ENCODE results near the gene PLCG2.
"Not testable (repeated sequence)": the region's sequence is repeated elsewhere in the genome, so short reads cannot be mapped to it uniquely, and the experiment has no call there.

The PLCG2 gene

DNA sequence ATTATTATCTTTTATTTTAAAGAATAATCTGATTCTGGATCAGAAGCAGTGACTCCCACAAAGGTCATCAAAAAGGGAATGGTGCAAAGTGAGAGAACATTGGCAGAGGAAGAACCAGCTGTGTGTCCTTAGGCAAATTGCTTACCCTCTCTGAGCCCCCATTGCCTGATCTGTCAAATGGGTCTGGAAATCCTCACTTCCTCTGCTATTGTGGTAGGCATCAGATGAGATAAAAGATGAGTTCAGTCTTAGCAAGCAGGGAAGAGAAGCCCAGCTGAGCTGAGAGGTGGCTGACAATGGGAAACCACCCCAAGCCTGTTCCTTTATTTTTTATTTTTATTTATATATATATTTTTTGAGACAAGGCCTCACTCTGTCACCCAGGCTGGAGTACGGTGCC lies 24.2 kb upstream of the PLCG2 start:
- no peak for DNase-seq (ENCODE audit: extremely low read depth, low read depth)
- no peak overlapping the region for H3K4me3 ChIP-seq (replicated peaks; ENCODE audit: low read depth, low read length)
- TF ChIP-seq, protein P1, sequence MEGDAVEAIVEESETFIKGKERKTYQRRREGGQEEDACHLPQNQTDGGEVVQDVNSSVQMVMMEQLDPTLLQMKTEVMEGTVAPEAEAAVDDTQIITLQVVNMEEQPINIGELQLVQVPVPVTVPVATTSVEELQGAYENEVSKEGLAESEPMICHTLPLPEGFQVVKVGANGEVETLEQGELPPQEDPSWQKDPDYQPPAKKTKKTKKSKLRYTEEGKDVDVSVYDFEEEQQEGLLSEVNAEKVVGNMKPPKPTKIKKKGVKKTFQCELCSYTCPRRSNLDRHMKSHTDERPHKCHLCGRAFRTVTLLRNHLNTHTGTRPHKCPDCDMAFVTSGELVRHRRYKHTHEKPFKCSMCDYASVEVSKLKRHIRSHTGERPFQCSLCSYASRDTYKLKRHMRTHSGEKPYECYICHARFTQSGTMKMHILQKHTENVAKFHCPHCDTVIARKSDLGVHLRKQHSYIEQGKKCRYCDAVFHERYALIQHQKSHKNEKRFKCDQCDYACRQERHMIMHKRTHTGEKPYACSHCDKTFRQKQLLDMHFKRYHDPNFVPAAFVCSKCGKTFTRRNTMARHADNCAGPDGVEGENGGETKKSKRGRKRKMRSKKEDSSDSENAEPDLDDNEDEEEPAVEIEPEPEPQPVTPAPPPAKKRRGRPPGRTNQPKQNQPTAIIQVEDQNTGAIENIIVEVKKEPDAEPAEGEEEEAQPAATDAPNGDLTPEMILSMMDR (IDR thresholded peaks at IDR 0.05; ENCODE audit: low read depth, low read length, missing control alignments), result no peak

DNA sequence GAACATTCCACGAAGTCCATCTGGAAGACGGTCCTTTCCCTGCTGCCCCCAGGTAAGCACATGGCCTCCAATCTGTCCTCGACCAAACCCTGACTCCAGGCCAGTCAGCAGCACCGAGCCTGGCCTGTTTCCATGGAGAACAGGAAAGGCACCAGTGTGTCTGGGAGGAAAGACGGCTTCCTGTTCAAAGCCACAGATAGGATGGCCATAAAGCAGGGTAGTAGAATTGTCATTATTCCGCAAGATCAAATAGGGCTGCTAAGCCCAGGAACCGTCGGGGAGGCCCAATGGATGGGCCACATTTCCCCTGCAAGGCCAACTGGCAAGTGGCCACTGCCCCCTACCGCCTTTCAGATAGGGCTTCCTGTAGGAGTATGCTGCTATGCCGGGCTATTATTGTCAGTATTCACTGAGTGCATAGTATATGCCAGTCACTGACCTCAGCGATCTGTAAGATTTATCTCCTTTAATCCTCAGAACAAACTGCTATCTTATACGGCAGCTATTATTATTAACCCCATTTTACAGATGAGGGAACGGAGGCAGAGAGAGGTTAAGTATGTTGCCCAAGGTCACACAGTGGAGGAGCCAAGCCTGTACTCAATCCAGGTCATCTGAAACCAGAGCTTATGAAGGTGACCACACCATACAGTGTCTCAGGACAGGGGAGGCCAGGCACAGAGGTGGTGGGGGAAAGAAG lies 23.0 kb upstream of the PLCG2 start:
- TF ChIP-seq, protein P1 (IDR thresholded peaks at IDR 0.05; ENCODE audit: low read depth, low read length, missing control alignments), result no peak

DNA sequence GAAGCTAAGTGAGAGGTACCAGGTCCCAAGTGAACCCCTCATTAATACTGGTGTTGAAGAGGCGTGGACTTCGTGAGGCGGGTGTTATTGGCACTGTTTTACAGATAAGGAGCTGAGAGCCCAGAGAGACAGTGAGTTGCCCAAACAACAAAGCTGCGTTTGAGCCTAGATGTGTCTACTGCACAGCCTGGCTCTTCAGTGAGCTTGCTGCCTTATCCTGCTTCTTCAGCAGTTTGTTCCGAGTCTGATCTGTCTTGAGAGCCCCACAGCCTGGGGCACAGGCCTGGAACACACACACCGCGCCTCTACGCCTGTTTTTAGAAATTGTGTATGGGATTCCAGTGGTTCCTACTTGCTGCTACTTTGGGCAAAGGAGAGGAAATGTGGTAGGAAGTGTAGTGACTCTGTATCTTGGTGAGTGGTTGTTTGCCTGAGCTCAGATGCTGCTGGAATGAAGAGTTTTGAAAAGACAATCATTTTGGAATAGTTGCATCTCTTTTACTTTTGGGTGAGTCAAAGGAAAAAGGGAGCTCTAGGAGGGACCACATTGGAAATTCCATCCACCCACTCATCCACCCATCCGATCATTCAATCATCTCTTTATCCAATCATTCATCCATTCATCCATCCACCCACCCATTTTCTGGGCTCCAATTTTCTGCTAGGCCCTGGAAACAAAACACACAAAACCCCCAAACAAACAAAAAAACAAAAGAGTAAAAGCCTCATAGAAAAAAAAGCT lies 22.3 kb upstream of the PLCG2 start:
- TF ChIP-seq, protein P1 (IDR thresholded peaks at IDR 0.05; ENCODE audit: low read depth, low read length, missing control alignments), result no peak
- H3K4me3 ChIP-seq (replicated peaks; ENCODE audit: low read depth, low read length), result no peak overlapping the region
- DNase-seq (ENCODE audit: extremely low read depth, low read depth), result no peak

More for the DNA sequence above, 23.0 kb upstream of the PLCG2 start:
- DNase-seq (ENCODE audit: extremely low read depth, low read depth), result no peak
- no peak overlapping the region for H3K4me3 ChIP-seq (replicated peaks; ENCODE audit: low read depth, low read length)

DNA sequence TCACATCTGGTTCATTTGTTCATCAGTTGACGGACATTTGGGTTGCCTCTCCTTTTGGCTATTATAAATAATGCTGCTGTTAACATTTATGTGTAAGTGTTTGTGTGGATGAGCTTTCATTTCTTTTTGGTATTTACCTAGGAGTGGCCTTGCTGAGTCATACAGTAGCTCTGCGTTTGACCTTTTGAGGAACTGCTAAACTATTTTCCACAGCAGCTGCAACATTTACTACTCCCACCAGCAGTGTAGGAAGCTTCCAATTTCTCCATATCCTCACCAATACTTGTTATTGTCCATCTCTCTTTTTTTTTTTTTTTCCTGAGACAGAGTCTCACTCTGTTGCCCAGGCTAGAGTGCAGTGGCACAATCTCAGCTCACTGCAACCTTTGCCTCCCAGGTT lies 20.7 kb upstream of the PLCG2 start:
- TF ChIP-seq, protein P1 (IDR thresholded peaks at IDR 0.05; ENCODE audit: low read depth, low read length, missing control alignments), result no peak
- H3K4me3 ChIP-seq (replicated peaks; ENCODE audit: low read depth, low read length), result no peak overlapping the region
- DNase-seq (ENCODE audit: extremely low read depth, low read depth), result no peak

DNA sequence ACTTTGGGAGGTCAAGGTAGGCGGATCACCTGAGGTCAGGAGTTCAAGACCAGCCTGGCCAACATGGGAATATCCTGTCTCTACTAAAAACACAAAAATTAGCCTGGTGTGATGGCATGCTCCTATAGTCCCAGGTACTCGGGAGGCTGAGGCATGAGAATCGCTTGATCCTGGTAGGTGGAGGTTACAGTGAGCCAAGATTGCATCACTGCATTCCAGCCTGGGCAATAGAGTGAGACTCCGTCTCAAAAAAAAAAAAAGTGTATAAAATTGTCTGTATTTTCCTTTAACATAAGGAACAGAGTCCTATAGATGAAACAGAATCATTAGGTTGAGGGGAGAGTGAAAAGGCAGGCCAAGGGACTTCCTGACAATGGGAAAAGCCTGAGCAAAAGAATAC lies 16.8 kb upstream of the PLCG2 start:
- H3K4me3 ChIP-seq (replicated peaks; ENCODE audit: low read depth, low read length); DNase-seq (ENCODE audit: extremely low read depth, low read depth): not testable (repeated sequence)

DNA sequence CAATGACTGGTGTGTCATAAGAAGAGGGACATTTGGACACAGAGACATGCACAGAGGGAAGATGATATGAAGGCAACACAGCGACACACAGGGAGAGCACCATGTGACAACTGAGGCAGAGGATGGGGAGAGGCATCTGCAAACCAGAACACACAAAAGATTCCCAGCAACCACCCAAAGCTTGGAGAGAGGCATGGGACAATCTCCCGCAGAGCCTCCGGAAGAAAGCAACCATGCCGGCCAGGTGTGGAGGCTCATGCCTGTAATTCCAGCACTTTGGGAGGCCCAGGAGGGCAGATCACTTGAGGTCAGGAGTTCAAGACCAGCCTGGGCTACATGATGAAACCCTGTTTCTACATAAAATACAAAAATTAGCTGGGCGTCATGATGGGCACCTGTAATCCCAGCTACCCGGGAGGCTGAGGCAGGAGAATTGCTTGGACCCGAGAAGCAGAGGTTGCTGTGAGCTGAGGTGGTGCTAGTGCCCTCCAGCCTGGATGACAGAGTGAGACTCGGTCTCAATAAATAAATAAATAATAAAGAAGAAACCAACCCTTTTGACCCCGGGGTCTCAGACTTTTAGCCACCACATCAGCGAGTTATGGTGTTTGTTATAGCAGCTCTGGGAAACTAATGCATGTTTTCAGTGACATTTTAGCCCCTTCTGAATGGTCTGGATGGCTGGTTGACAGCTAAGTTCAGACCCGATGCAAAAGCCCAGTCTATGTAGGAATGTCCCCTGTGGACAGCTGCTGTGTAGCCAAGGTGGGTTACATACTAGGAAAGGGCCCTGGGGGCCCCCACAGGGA lies 13.8 kb upstream of the PLCG2 start:
- no peak for DNase-seq (ENCODE audit: extremely low read depth, low read depth)
- no peak overlapping the region for H3K4me3 ChIP-seq (replicated peaks; ENCODE audit: low read depth, low read length)
- TF ChIP-seq, protein P1 (IDR thresholded peaks at IDR 0.05; ENCODE audit: low read depth, low read length, missing control alignments), result no peak

DNA sequence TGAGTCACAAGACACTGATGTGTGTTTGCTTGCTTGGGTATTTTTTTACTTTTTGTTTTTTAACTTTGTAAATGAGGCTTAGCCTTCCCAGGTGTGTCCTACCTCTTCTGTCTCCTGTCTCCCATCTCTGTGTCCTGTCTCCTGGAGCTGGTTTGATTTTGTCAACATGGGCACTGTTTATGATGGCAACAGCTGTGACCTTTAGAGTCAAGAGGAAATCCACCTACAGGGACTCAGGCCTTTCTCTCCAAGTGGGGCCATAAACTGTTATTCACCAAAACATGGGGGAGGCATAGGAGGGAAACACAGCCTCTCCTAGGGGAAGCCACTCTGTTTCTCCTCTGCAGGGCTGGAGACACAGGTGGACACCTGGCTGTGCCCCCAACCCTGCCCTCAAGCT lies 13.1 kb upstream of the PLCG2 start:
- DNase-seq (ENCODE audit: extremely low read depth, low read depth), result no peak
- TF ChIP-seq, protein P1 (IDR thresholded peaks at IDR 0.05; ENCODE audit: low read depth, low read length, missing control alignments), result no peak

More for the DNA sequence above, 13.1 kb upstream of the PLCG2 start:
- H3K4me3 ChIP-seq (replicated peaks; ENCODE audit: low read depth, low read length), result no peak overlapping the region

All from HFF-Myc (cell line).